Tongue (tissue), 2 donors: Measurements from ENCODE around the gene CCDC33. TPM values are rescaled to one million over a fixed set of nuclear protein-coding genes. Genes with fewer than 3 reads are reported as not detected.
"Not testable (repeated sequence)": the region's sequence is repeated elsewhere in the genome, so short reads cannot be mapped to it uniquely, and the experiment has no call there.

ENCODE experiments used
- DNase-seq: peaks from one replicate; pipeline ENCODE4 v3.0.0-alpha.2; 2015
- total RNA-seq: library from RNA; depleted of rRNA; stranded (reverse); fragments of >200 nt; gene quantifications from one replicate; pipeline ENCODE4 v1.2.3, GENCODE V29; 2014

Gene CCDC33
- total RNA-seq, 1 donor from 2014 or later: 0.41 TPM

DNA sequence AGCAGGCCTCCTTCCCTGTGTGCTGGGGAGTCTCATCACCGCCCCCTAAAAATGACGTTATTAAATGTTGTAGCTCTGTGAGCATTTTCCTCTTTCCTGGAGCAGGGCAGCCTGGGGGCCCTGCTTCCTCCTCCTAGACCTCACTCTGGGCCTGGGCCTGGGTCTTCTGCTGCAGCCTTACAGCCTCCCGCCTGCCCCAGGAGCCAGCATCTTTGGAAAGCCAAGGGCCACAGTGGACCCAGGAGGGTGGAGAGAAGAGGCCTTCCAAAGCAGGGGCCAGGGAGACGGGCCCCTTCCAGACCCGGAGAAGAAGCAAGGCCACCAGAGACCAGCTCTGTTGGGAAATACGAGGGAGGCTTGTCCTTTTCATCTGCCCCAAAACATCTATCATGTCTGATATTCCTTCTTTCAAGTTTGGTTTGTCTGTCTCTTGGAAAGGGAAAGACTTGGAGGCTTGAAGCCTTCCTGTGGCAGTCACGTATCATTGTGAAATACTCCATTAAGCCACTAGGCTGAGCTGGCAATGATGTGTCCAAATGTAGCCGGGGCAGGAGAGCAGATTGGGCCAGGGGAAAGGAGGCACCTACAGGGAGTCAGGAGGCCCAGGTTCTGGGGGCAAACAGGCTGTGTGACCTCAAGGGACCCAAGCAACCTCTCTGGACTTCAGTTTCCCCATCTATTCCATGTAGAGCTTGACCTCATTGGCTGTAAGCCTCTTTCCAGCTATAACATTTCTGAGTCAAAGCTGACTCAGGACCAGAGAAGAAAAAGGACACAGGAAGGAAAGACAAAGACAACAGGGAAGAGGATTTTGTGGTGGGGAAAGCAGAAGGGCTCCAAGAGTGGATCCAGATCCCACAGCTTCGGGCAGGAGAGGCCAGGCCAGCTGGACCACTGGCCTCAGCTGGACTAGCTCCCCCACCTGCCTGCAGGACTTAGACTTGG lies 100.2 kb downstream of the CCDC33 start:
- no peak for DNase-seq

DNA sequence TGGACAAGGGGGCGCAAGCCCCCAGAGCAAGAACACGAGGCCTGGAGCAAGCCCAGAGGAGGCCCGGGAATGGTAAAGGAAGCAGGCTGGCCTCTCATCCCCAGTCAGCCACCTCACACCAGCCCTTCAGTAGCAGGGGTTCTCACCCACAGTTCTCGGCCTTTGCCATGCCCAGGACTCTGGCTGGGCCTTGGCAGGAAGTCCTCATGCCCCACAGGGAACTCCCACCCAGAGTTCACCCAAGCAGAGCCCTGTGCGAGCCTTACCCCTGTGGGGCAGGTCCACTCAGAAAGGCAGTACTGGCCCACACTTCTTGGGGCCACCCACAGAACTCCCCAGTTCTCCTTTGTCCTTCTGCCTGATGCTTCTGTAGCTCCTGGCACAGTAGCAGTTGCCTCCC lies 101.0 kb downstream of the CCDC33 start:
- no peak for DNase-seq

DNA sequence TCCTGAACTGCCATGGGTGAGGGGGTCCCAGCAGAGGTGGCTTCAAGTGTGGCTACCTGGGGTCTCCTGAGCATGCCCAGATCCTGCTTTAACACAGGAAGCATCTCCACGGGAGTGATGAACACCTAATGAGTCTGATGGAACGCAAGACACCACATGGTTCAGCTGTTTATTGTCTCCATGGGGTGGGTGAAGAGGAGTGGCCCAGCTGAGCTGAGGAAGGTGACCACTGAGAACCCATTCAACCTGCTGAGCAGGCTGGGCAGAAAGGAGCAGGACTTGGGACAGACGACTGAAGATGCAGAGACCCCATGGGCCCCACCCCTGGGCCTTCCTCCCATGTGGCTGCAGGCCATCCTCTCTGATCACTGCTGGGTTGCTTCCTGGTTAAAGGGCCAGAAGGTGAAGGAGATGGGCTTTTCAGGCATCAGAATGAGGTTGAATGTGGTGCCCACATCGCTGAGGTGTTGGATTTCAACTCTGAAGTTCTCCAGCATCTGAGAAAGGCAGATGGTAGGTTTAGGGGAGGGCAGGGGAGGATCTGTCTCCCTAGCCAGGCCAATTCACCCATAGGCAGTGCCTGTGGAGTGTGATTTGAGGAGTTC lies 101.6 kb downstream of the CCDC33 start:
- DNase-seq: no peak

DNA sequence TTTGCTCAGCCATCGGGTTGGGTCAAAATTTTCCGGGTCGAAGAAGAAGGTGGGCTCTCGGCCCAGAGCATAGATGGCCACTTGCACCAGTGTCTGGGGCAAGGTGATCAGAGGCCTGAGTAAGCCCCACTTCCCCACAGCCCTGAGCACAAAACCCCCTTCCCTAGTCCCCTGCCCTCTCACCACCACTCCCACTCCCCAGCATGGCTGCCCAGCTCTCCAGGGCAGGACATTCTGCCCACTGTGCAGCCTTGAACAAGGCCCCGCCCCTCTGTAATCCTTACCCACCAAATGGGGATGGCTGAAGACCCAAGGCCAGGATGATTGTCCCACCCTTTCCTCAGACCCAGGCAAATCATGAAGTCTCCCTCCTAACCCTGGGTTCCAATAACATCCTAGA lies 102.5 kb downstream of the CCDC33 start:
- DNase-seq: no peak

DNA sequence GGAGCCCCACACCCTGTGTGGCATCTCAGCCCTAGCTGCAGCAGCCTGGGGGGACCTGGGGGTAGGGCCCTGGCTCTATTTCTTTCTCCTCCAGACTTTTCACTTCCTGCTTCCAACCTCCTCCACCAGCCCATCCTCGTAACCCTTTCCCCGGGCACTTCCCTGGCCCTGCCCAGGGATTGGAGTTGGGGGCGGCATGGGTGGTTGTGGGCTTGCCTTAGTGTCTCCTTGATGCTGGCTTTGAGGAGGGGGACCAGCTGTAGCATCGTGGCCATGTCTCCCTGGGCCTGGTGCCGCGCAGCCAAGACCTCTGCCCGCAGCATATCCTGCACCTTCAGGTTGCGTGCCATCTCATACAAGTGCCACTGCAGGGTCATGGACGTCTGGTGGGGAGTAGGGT lies 103.2 kb downstream of the CCDC33 start:
- no peak for DNase-seq

DNA sequence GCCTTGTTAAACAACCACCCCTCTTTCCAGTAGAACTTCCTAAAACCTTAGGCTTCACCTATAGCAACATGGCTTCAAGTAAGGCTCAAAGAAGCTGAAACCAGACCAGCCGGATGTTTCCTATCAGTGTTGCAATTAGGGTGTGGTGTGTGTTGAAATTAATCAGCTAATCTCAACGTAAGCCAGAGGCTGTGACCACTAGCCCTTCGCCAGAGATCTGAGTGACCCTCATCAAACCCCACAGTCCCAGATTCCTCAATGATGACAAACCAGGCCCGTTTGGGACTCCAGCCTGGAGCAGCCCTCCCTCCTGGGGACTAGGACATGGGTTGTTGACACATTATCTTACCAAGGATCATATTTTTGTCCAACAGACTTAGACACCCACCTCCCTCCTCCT lies 104.0 kb downstream of the CCDC33 start:
- DNase-seq: no peak

DNA sequence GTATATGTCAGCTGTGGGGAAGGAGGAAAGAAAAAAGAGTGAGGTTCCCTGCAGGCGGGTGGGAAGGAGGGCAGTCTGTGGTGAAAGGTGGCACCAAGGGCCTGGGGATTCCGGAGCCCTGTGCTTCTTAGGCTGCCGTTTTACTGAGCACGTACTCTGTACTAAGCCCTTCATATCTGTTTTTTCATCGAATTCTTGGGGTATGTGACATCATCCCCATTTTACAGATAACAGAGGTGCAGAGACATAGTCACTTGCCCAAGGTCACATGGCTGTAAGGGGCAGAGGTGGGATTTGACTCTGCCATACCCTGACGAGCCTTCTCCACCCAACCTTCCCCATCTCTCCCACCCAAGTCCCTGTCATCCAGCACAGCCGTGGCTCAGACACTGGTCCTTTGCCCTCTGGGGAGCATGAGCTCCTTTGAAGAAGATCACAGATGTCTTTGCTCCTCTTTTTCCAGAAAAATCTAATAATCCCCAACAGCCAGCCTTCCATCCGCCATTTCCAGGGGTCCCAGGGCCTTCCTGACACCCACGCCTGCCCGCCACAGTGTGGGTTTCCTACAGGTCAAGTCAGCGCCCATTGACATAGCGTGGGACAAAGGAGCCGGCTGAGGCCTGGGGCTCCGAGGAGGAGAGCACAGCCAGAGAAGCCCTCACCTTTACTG lies 107.1 kb downstream of the CCDC33 start:
- DNase-seq: no peak

DNA sequence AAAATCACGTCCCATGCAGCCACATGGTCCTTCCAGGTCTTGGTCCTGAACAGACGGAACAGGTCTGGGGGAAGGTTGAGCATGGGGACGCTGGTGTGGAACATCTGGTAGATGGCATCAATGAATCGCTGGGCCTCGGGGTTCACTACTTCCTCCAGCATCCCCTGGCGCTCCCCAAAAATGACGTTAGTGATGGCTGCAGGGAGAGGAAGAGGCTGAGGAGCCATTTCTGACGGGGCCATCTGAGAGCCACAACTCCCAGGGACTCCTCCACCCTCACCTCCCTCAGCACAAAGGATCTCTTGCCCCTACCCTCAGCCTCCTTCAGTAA lies 107.6 kb downstream of the CCDC33 start:
- no peak for DNase-seq

DNA sequence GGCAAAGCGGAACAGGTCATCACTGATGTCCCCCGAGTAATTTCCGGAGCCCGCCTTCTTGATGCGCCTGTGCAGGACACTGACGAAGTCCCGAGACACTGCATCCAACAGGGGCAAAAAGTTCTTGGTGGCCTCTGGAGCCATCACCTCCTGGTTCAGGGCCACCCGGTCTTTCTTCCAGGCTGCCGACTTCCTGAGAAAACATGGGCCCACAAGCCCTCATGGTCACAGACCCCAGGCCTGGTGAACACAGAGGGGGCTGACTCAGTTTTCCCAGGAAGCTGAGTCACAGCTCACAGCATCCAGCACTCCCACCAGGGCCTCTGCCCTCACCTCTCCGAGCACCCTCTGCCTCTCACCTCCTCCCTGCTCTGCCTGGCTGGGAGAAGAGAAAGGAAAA lies 108.9 kb downstream of the CCDC33 start:
- no peak for DNase-seq

DNA sequence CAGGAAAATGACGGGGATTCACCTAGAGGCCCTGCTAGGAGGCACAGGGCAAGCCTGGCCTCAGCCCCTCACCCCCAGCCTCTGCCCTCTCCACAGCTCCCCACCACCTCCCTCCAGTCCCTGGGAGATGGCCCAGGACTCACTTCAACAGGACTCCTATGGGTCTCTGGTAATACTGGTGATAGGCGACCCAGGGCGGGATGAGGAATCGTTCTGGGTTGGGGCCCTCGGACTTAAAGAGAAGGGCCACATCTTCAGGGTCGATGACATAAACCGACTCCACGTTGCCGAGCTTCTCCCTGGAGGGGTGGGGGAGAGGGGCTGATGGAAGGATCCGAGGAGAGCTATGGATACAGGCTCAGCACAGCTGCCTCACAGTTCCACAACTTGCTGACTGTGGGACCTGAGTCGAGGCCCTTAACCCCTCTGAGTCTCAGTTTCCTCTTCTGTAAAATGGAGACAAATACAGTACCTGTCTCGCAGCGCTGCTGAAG lies 111.7 kb downstream of the CCDC33 start:
- no peak for DNase-seq

DNA sequence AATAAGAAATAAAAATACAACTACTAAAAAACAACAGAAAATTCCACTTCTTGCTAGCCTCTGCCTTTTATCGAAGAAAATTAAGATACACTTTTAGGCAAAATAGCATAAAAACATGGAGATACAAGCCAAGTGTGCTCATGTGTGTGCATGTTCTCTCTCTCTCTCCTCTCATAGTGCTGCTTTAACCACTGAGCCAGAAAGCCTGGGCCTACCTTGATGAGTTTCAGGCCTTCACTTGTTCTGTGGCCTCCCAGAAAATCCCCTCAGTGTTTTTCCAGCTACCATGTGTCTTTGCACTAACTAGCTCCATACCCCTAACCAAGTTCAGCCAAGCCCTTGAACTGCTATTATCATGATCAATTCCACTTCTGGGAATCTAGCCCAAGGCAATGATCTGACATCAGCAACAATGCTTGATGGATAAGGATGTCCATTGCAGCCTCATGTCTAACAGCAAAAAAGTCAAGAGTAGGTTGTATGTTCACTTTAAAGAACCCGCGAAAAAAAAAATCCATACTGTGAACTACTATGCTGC lies 113.2 kb downstream of the CCDC33 start:
- no peak for DNase-seq

DNA sequence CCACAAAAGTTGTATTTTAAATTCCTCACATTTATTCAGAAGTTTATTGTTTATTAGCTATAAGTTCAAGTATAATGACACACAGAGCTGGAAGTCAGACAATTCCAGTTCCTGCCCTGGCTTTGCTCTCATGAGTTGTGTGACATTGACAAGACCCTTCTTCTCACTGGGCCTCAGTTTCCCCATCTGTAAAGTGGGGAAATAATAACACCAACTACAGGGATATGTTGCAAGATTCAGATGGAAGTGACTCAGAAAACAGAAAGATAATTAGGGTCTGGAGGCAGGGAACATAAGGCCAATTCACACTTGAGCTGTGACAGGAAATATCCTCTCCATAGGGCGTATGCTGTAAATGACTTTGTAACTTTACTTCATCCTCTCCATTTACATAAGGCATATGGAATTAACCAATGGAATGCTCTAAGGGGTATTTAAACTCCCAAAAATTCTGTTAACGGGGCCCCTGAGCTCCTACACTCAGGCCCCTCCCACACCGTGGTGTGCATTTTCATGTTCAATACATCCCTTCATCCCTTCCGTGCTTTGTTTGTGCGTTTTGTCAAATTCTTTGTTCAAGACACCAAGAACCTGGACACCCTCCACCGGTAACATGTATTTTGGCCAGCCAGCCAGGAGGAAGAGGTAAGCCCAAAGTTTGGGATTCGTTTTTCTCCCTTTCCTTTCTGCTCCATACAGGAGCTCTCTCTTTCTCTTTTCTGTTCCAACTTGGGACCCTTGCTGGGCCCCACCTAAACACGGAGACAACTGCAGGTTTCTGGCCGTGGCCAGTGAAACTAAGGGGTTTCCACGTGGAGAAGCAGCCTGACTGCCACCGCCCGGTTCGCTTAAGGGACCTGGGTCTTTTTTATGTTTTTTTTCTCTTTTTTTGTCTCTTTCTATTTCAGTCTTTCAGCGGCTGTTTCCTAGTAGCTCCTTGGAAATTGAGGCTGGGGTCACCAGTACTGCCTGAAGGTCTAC lies 114.5 kb downstream of the CCDC33 start:
- no peak for DNase-seq

DNA sequence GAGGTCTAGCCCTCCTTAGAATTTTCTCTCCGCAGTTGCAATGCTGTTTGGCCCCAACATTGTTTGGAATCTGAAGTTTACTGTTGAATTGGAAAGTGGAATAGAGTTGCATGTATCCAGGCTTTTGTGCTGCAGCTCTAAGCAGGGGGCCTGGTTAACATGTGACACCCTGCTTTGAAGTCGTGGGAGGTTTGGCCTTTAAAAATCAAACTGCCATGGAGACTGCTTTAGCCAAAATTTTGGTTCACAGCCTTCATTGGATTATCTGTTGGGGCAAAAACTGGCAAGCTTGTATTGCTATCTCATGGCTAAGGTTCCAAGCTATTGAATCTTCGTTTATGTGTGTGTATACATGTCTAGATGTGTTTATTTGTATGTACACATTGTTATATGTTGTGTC lies 115.5 kb downstream of the CCDC33 start:
- DNase-seq: no peak

DNA sequence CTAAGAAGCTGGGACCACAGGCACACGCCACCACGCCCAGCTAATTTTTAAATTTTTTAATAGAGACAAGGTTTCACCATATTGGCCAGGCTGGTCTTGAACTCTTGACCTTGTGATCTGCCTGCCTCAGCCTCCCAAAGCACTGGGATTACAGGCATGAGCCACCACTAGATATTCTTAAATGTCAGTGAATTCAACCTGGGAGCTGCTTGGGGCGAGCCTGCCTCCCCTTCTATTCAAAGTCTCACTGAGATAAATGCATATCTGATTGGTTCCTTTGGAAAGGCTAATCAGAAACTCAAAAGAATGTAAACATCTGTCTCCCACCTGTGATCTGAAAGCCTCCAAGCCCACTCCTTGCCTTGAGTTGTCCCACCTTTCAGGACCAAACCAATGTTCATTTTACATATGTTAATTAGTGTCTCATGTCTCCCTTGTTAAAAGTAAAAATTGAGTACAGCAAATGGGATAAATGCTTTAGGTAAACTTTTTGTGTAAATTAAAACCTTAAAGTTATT lies 116.3 kb downstream of the CCDC33 start:
- no peak for DNase-seq

DNA sequence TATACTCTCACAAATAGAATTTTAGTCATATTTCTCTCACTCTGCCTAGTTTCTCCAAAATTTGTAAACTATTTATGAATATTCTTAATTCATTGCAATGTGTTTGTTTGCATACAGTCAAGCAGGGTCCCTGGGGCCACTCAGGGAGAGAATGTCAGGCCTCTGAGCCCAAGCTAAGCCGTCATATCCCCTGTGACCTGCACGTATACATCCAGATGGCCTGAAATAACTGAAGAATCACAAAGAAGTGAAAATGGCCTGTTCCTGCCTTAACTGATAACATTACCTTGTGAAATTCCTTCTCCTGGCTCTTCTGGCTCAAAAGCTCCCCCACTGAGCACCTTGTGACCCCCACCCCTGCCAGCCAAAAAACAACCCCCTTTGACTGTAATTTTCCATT lies 117.9 kb downstream of the CCDC33 start:
- not testable (repeated sequence) for DNase-seq

DNA sequence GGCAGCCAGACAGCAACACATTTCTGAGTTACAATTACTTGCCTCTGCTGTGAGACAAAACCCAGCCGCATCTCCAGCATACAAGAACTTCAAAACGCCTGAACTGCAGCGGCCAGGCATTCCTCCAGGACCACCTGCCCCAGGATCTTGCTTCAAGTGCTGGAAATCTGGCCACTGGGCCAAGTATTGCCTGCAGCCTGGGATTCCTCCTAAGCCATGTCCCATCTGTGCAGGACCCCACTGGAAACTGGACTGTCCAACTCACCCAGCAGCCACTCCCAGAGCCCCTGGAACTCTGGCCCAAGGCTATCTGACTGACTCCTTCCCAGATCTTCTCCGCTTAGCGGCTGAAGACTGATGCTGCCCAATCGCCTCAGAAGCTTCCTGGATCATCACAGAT lies 119.9 kb downstream of the CCDC33 start:
- DNase-seq: not testable (repeated sequence)

DNA sequence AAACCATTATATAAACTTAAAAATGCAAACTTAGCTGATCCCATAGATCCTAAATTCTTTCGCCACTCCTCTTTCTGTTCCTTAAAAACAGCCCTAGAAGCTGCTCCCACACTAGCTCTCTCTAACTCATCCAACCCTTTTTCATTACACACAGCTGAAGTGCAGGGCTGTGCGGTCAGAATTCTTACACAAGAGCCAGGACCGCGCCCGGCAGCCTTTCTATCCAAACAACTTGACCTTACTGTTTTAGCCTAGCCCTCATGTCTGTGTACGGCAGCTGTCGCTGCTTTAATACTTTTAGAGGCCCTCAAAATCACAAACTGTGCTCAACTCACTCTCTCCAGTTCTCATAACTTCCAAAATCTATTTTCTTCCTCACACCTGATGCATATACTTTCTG lies 121.4 kb downstream of the CCDC33 start:
- not testable (repeated sequence) for DNase-seq

DNA sequence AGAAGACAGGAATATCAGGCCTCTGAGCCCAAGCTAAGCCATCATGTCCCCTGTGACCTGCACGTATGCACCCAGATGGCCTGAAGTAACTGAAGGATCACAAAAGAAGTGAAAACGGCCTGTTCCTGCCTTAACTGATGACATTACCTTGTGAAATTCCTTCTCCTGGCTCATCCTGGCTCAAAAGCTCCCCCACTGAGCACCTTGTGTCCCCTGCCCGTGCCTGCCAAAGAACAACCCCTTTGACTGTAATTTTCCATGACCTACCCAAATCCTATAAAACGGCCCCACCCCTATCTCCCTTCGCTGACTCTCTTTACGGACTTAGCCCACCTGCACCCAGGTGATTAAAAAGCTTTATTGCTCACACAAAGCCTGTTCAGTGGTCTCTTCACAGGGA lies 123.2 kb downstream of the CCDC33 start:
- not testable (repeated sequence) for DNase-seq

DNA sequence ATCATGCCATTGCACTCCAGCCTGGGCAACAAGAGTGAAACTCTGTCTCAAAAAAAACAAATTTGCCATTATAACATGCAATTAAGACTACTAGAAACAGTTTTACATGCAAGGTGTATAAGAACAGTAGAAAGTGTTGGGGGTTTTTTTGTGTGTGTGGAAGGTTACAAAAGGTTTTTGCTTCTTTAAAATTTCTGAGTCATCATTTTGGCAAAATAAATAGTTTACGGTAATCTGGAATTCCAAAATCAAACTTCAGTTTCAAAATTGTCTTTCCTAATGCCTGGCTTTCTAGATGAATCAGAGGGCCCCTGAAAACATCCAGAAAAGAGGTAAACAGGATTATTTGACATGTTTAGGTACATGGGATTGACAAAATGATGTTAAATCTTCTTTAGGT lies 124.7 kb downstream of the CCDC33 start:
- not testable (repeated sequence) for DNase-seq

DNA sequence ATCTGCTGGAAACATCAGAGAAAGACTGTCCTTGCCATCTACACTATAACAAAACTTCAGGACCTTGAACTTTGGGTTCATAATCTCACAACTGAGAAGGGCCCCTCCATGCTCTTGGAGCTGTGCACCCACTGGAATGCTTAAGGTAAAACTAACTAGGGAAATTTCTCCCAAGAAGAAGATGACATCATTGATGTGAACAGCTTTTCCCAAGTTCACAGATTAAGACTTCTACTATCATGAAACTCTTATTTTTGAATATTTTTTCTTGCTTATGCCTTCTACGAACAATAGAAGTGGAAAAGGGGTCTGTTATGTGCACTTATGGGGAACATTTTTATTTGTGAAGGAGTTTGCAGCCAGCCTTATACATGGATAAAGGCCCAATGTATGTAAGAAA lies 126.4 kb downstream of the CCDC33 start:
- no peak for DNase-seq

DNA sequence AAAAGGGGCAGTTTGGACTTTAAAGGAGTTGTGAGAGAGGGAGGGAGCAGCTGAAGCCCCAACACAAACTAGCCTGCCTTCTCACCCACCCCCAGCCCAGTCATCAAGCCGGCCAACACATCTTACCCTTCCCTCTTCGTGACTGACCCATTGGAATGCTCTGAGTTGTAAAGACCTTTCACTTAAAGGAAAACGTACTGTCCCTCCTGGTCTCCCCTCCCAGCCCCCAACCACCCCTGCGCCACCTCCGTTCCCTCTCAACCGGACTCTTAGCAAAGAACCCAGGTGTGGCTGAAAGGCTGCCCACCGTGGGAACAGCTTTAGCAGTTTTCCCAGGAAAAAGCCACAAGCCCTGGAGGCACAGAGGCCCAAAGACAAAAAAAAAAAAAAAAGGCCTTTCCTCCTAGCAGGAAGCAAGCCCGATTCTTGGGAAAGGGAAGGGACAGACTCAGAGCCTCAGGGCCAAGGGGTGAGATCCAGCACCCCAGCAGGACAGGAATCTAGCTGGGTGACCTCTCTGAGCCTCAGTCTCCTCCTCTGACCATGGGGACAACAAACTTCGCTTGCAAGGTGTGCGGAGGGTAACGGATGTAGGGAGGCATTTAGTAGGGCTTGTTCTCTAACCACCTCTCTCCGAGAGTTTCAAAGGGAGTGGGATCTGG lies 128.9 kb downstream of the CCDC33 start:
- no peak for DNase-seq
